Pulmonary artery endothelial cell (primary cell): ENCODE measurements around the gene RAI1. TPM values are rescaled to one million over a fixed set of nuclear protein-coding genes. Genes with fewer than 3 reads are reported as not detected.
"Not testable (repeated sequence)": the region's sequence is repeated elsewhere in the genome, so short reads cannot be mapped to it uniquely, and the experiment has no call there.

Source experiments
- DNase-seq: peaks from one replicate; pipeline ENCODE4 v3.0.0-alpha.2; 2011; ENCODE audit warnings: low read depth, low spot score
- total RNA-seq: library from RNA; depleted of rRNA; stranded (reverse); fragments of >200 nt; gene quantifications from 2 replicates; pipeline ENCODE4 v1.2.3, GENCODE V29; 2014

Gene RAI1
- total RNA-seq: 6.9 and 9.5 TPM in 2 replicates

- no peak for DNase-seq
These were observed at the start of gene RAI1 for GRCh38 chr17:17681187-17681743. RAI1 (plus strand) TSS chr17:17681458; CDS start chr17:17792949, 111,491 bp downstream.

GRCh38 chr17:17632690-17633089 is 48.6 kb upstream of the RAI1 start:
- DNase-seq: not testable (repeated sequence)

- no peak for DNase-seq
These were observed 47.9 kb upstream of the RAI1 start for GRCh38 chr17:17633310-17633709.

- no peak for DNase-seq
These were observed 46.1 kb upstream of the RAI1 start for GRCh38 chr17:17635126-17635525.

GRCh38 chr17:17635537-17636271 is 45.6 kb upstream of the RAI1 start:
- DNase-seq: not testable (repeated sequence)

- DNase-seq: no peak
These were observed 44.9 kb upstream of the RAI1 start for GRCh38 chr17:17636272-17636885.

- no peak for DNase-seq
These were observed 42.8 kb upstream of the RAI1 start for GRCh38 chr17:17638467-17638866.

- not testable (repeated sequence) for DNase-seq
These were observed 41.5 kb upstream of the RAI1 start for GRCh38 chr17:17639661-17640270.

GRCh38 chr17:17641621-17642409 is 39.4 kb upstream of the RAI1 start:
- peak; percentile 40 for DNase-seq

- not testable (repeated sequence) for DNase-seq
These were observed 36.1 kb upstream of the RAI1 start for GRCh38 chr17:17645148-17645547.

- no peak for DNase-seq
These were observed 35.3 kb upstream of the RAI1 start for GRCh38 chr17:17645961-17646360.

- DNase-seq: no peak
These were observed 33.6 kb upstream of the RAI1 start for GRCh38 chr17:17647524-17648178.

GRCh38 chr17:17648762-17649161 is 32.5 kb upstream of the RAI1 start:
- no peak for DNase-seq

GRCh38 chr17:17650959-17651358 is 30.3 kb upstream of the RAI1 start:
- DNase-seq: no peak

GRCh38 chr17:17653343-17653742 is 27.9 kb upstream of the RAI1 start:
- DNase-seq: no peak

- no peak for DNase-seq
These were observed 21.9 kb upstream of the RAI1 start for GRCh38 chr17:17659340-17659739.

- DNase-seq: no peak
These were observed 20.1 kb upstream of the RAI1 start for GRCh38 chr17:17661134-17661533.

GRCh38 chr17:17661834-17662385 is 19.3 kb upstream of the RAI1 start:
- no peak for DNase-seq

GRCh38 chr17:17663160-17664063 is 17.8 kb upstream of the RAI1 start:
- peak; percentile 78 for DNase-seq

GRCh38 chr17:17664064-17664452 is 17.2 kb upstream of the RAI1 start:
- no peak for DNase-seq
